ENCODE measurements around the gene NUMB. TPM values are rescaled to one million over a fixed set of nuclear protein-coding genes. Genes with fewer than 3 reads are reported as not detected.

The NUMB gene
- total RNA-seq, 1 donor from 2014 or later: 18.2 TPM

DNA sequence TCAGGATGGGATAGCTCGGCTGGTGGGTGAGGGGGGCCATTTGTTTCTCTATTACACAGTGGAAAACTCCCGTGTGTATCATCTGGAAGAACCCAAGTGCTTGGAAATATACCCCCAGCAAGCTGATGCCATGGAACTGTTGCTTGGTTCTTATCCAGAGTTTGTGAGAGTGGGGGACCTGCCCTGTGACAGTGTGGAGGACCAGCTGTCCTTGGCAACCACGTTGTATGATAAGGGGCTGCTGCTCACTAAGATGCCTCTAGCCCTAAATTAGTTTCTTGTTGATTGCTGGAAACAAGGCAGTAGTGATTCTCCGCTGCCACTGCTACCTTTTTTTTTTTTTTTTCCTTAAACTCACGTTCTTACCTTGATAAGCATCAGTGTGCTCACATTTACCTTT is 34.3 kb upstream of the NUMB start:
- H3K27me3 ChIP-seq (ENCODE audit: control insufficient read depth, insufficient read depth, low read length): no peaks in the 10 kb centered on the region
- DNase-seq (ENCODE audit: low read depth) (no peak), FAIRE-seq (no peak)
- no peak for TF ChIP-seq CTCF (IDR thresholded peaks at IDR 0.05; ENCODE audit: insufficient read depth, low read length, severe bottlenecking)
- H3K4me3 ChIP-seq (ENCODE audit: low read depth, low read length): no peak overlapping the region
- H3K36me3 ChIP-seq (ENCODE audit: control insufficient read depth, insufficient read depth, low read length): peaks cover 3% of the 10 kb centered on the region

DNA sequence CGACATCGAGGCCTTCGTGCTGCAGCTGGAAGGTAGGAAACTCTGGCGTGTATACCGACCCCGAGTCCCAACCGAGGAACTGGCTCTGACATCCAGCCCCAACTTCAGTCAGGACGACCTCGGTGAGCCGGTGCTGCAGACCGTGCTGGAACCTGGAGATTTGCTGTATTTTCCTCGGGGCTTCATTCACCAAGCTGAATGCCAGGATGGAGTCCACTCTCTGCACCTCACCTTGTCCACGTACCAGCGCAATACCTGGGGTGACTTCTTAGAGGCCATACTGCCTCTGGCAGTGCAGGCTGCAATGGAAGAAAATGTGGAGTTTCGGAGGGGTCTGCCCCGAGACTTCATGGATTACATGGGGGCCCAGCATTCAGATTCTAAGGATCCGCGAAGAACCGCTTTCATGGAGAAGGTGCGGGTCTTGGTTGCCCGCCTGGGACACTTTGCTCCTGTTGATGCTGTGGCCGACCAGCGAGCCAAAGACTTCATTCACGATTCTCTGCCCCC is 33.8 kb upstream of the NUMB start:
- Histone ChIP-seq H3K4me3 (ENCODE audit: low read depth, low read length) (peak overlapping the region; percentile 72), H3K36me3 (ENCODE audit: control insufficient read depth, insufficient read depth, low read length) (peaks cover 3% of the 10 kb centered on the region), H3K27me3 (ENCODE audit: control insufficient read depth, insufficient read depth, low read length) (no peaks in the 10 kb centered on the region)
- DNase-seq (ENCODE audit: low read depth): no peak
- no peak for TF ChIP-seq CTCF (IDR thresholded peaks at IDR 0.05; ENCODE audit: insufficient read depth, low read length, severe bottlenecking)
- FAIRE-seq: no peak

DNA sequence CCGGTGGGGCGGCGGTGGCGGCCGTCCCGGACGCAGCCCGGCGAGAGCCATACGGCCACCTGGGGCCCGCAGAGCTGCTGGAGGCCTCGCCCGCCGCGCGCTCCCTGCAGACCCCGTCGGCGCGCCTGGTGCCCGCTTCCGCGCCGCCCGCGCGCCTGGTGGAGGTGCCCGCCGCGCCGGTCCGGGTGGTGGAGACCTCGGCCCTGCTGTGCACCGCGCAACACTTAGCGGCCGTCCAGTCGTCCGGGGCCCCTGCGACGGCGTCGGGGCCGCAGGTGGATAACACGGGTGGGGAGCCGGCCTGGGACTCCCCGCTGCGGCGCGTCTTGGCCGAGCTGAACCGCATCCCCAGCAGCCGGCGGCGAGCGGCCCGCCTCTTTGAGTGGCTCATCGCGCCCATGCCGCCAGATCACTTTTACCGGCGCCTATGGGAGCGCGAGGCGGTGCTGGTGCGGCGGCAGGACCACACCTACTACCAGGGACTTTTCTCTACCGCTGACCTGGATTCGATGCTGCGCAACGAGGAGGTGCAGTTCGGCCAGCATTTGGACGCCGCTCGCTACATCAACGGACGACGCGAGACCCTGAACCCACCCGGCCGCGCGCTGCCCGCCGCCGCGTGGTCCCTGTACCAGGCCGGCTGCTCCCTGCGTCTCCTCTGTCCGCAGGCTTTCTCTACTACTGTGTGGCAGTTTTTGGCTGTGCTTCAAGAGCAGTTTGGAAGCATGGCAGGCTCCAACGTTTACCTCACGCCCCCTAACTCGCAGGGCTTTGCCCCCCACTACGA is 33.1 kb upstream of the NUMB start:
- peak; percentile 64 for DNase-seq (ENCODE audit: low read depth)
- no peaks in the 10 kb centered on the region for H3K27me3 ChIP-seq (ENCODE audit: control insufficient read depth, insufficient read depth, low read length)
- H3K4me3 ChIP-seq (ENCODE audit: low read depth, low read length): peak overlapping the region; percentile 72
- peaks cover 3% of the 10 kb centered on the region for H3K36me3 ChIP-seq (ENCODE audit: control insufficient read depth, insufficient read depth, low read length)
- FAIRE-seq: no peak
- TF ChIP-seq CTCF (IDR thresholded peaks at IDR 0.05; ENCODE audit: insufficient read depth, low read length, severe bottlenecking): no peak

- no peak for TF ChIP-seq CTCF (IDR thresholded peaks at IDR 0.05; ENCODE audit: insufficient read depth, low read length, severe bottlenecking)
- FAIRE-seq (no peak), DNase-seq (ENCODE audit: low read depth) (no peak)
- no peak overlapping the region for H3K4me3 ChIP-seq (ENCODE audit: low read depth, low read length)
- no peaks in the 10 kb centered on the region for H3K27me3 ChIP-seq (ENCODE audit: control insufficient read depth, insufficient read depth, low read length)
- H3K36me3 ChIP-seq (ENCODE audit: control insufficient read depth, insufficient read depth, low read length): peaks cover 3% of the 10 kb centered on the region
These were observed 31.3 kb upstream of the NUMB start for GRCh38 chr14:73489481-73490175.

- FAIRE-seq (no peak), DNase-seq (ENCODE audit: low read depth) (no peak)
- Histone ChIP-seq H3K36me3 (ENCODE audit: control insufficient read depth, insufficient read depth, low read length) (no peaks in the 10 kb centered on the region), H3K4me3 (ENCODE audit: low read depth, low read length) (no peak overlapping the region), H3K27me3 (ENCODE audit: control insufficient read depth, insufficient read depth, low read length) (no peaks in the 10 kb centered on the region)
- TF ChIP-seq CTCF (IDR thresholded peaks at IDR 0.05; ENCODE audit: insufficient read depth, low read length, severe bottlenecking): no peak
These were observed 20.3 kb upstream of the NUMB start for GRCh38 chr14:73478684-73479083.
